Ectodermal cell (in vitro differentiated cells): ENCODE results near the gene ZFAND6.

Experiments
- H3K27ac ChIP-seq: 2 replicates; pipeline ENCODE4 v1.7.0; 2013; ENCODE audit warnings: mild to moderate bottlenecking, low read depth, low read length; ENCODE audit not compliant: insufficient read depth, poor library complexity, severe bottlenecking
- H3K27me3 ChIP-seq: 2 replicates; pipeline ENCODE4 v1.7.0; 2013; ENCODE audit warnings: mild to moderate bottlenecking, low read length; ENCODE audit not compliant: insufficient read depth, control insufficient read depth, poor library complexity, severe bottlenecking
- H3K36me3 ChIP-seq: one replicate; pipeline ENCODE4 v1.7.0; 2013; ENCODE audit warnings: low read length; ENCODE audit not compliant: control insufficient read depth, insufficient read depth
- H3K4me1 ChIP-seq: one replicate; pipeline ENCODE4 v1.7.0; 2013; ENCODE audit warnings: low read length; ENCODE audit not compliant: control insufficient read depth, insufficient read depth
- H3K4me3 ChIP-seq: 2 replicates; pipeline ENCODE4 v1.7.0; 2013; ENCODE audit warnings: low read depth, low read length, control low read depth; ENCODE audit not compliant: insufficient read depth
- H3K9me3 ChIP-seq: 2 replicates; pipeline ENCODE4 v1.7.0; 2013; ENCODE audit warnings: mild to moderate bottlenecking, low read length, moderate library complexity; ENCODE audit not compliant: control insufficient read depth
- WGBS, 2 experiments: methylation state at CpG; one replicate each; pipeline ENCODE4 v1.1.7; 2013; ENCODE audit warnings: missing lambda C conversion rate in 2 of 2; 5-methylcytosine and 5-hydroxymethylcytosine counted together

ZFAND6 gene

GRCh38 chr15:80183886-80184285 is 124.4 kb downstream of the ZFAND6 start:
- Histone ChIP-seq H3K27me3 (no peaks in the 10 kb centered on the region), H3K36me3 (no peaks in the 10 kb centered on the region), H3K9me3 (no peaks in the 10 kb centered on the region), H3K4me1 (peaks cover 10% of the 10 kb centered on the region), H3K27ac (no peak overlapping the region), H3K4me3 (no peak overlapping the region)
- 91 to 95% methylated on average over 6 of the region's 6 CpGs for WGBS, 2 experiments

DNA sequence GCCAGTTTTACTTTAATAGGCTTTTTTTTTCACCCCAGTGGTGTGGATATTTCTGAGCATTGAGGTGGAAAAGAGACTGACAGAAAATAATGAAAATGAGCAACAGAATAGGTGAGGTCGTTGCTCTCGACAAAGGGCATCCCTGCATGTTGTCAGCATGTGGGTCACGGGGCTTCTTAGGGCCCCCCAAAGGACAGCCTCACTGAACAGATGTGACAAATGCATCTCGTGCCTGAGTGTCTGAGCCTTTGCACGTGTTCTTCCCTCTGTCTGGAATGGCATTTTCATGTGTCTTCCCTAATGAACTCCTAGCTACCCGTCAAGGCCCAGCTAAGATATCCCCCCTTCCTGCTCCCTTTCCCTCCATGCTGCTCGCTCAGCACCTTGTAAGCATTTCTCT is 125.1 kb downstream of the ZFAND6 start:
- H3K4me3 ChIP-seq, result no peak overlapping the region
- no peaks in the 10 kb centered on the region for H3K36me3 ChIP-seq
- H3K27me3 ChIP-seq, result no peaks in the 10 kb centered on the region
- 81 to 85% methylated on average over 7 of the region's 7 CpGs for WGBS, 2 experiments
- no peak overlapping the region for H3K27ac ChIP-seq
- H3K4me1 ChIP-seq, result peaks cover 12% of the 10 kb centered on the region
- H3K9me3 ChIP-seq, result no peaks in the 10 kb centered on the region

DNA sequence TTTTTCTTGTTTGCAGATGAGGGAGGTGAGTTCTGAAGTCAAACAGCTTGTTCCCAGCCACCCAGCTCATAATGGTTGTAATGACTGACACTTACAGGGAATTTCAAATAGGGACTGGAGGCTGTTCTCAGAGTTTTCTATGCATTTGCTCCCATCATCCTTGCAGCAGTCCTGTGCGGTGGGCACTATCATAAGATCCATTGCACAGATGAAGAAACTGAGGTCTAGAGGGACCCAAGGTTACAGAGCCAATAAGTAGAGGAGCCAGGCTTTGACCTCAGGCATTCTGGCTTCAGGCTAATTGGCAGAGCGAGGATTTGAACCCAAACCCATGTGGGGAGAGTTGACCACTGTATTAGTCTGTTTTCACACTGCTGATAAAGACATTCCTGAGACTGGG is 125.7 kb downstream of the ZFAND6 start:
- Histone ChIP-seq H3K4me1 (peaks cover 12% of the 10 kb centered on the region), H3K36me3 (no peaks in the 10 kb centered on the region), H3K9me3 (no peaks in the 10 kb centered on the region), H3K27ac (no peak overlapping the region), H3K4me3 (no peak overlapping the region), H3K27me3 (no peaks in the 10 kb centered on the region)
- 94 to 96% methylated on average over 2 of the region's 2 CpGs for WGBS, 2 experiments

DNA sequence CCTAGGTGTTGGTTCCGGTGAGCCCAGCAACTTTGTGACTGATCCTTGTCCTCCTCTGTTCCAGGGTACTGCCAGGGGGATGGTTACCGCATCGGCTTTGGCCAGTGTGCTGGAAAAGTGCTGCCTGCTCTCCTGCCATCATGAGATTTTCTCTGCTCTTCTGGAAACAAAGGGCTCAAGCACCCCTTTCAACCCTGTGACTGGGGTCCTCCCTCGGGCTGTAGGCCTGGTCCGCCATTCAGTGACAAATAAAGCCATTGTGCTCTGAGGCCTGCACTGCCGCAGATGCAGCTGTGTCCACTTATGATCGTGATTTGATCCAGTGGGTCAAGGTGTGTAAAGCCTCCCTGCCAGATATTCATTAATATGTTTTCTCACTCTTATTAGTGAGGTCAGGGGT is 126.6 kb downstream of the ZFAND6 start:
- no peak overlapping the region for H3K4me3 ChIP-seq
- WGBS, 2 experiments, result 90 to 91% methylated on average over 7 of the region's 7 CpGs
- no peaks in the 10 kb centered on the region for H3K36me3 ChIP-seq
- no peaks in the 10 kb centered on the region for H3K9me3 ChIP-seq
- H3K27ac ChIP-seq, result no peak overlapping the region
- no peaks in the 10 kb centered on the region for H3K27me3 ChIP-seq
- peaks cover 12% of the 10 kb centered on the region for H3K4me1 ChIP-seq

GRCh38 chr15:80186597-80186996 is 127.1 kb downstream of the ZFAND6 start:
- 95% methylated on average over 1 of the region's 1 CpG for WGBS, 2 experiments
- Histone ChIP-seq H3K4me3 (no peak overlapping the region), H3K36me3 (no peaks in the 10 kb centered on the region), H3K9me3 (no peaks in the 10 kb centered on the region), H3K4me1 (peaks cover 12% of the 10 kb centered on the region), H3K27me3 (no peaks in the 10 kb centered on the region), H3K27ac (no peak overlapping the region)
